G401 (cell line): ENCODE measurements around the gene DDIAS. TPM values are rescaled to one million over a fixed set of nuclear protein-coding genes. Genes with fewer than 3 reads are reported as not detected.

Source experiments
- total RNA-seq: library from RNA; depleted of rRNA; stranded (reverse); fragments of >200 nt; shearing (Covaris generic); gene quantifications from 2 replicates; pipeline ENCODE4 v1.2.3, GENCODE V29; 2014; rRNA removed

The DDIAS gene
- total RNA-seq, 1 experiment from 2014 or later = 14.7 TPM

Other genes with a start within 250 kb of the DDIAS start
- gene FAM181B, start 167.9 kb upstream of the DDIAS start, total RNA-seq = not detected in 2 replicates
- gene PRCP, start 1.3 kb upstream of the DDIAS start, total RNA-seq = 34.6 and 49.1 TPM in 2 replicates
- 2.2 and 3.7 TPM in 2 replicates for gene RAB30, start 170.2 kb downstream of the DDIAS start, total RNA-seq